GM19099 (cell line): ENCODE results near the gene RTTN.

ENCODE experiments used
- POLR2A ChIP-seq: IDR thresholded peaks from 3 replicates; pipeline ENCODE4 v1.6.1; 2011; ENCODE audit warnings: low read depth; ENCODE audit not compliant: insufficient read length; ENCODE audit errors: extremely low read depth

RTTN gene

GRCh38 chr18:70085641-70086040 lies 119.8 kb downstream of the RTTN start:
- no peak for TF ChIP-seq POLR2A

GRCh38 chr18:70082430-70082829 lies 123.1 kb downstream of the RTTN start:
- TF ChIP-seq POLR2A: no peak

DNA sequence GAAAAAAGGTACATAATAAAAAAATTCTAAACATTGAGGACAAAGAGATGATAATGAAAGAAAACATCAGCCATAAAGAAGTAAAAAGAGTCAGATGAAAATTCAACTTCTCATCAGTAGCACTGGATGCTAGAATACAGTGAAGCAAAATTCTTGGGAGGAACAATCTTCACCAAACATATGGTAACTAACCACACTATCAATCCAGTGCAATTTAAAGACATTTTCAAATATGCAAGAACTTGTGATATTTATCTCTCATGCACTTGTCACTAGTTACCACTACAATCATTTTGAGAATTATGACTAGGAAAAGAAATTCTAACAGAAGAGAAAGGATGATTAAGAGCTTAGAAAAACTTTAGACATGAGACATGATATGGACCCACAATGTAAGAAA lies 127.4 kb downstream of the RTTN start:
- TF ChIP-seq POLR2A: no peak

- no peak for TF ChIP-seq POLR2A
These were observed 129.6 kb downstream of the RTTN start for GRCh38 chr18:70075906-70076305.

- no peak for TF ChIP-seq POLR2A
These were observed 131.4 kb downstream of the RTTN start for GRCh38 chr18:70074116-70074515.

GRCh38 chr18:70073432-70073831 lies 132.1 kb downstream of the RTTN start:
- no peak for TF ChIP-seq POLR2A

- no peak for TF ChIP-seq POLR2A
These were observed 132.8 kb downstream of the RTTN start for GRCh38 chr18:70072678-70073077.

GRCh38 chr18:70069965-70070364 lies 135.5 kb downstream of the RTTN start:
- TF ChIP-seq POLR2A: no peak

GRCh38 chr18:70069382-70069781 lies 136.1 kb downstream of the RTTN start:
- no peak for TF ChIP-seq POLR2A

GRCh38 chr18:70068981-70069380 lies 136.5 kb downstream of the RTTN start:
- no peak for TF ChIP-seq POLR2A

GRCh38 chr18:70059684-70060083 lies 145.8 kb downstream of the RTTN start:
- TF ChIP-seq POLR2A: no peak

DNA sequence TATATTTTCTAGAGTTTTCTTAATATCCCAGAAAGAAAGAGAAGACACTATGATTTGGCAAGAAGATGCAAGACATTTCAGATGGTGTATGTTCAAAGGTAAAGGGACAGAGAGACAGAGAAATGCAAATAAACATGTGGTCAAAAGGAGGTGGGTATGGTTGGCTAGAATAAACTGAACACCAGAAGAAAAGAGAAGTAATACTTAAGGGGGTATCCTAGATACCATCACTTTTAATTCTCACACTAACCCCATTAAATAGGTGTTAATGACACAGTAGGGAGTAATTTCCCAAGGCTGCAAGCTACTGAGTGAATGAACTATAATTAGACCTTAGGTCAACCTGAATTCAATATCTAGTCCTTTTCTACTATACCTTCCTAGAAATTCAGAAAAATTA lies 146.6 kb downstream of the RTTN start:
- TF ChIP-seq POLR2A: no peak

DNA sequence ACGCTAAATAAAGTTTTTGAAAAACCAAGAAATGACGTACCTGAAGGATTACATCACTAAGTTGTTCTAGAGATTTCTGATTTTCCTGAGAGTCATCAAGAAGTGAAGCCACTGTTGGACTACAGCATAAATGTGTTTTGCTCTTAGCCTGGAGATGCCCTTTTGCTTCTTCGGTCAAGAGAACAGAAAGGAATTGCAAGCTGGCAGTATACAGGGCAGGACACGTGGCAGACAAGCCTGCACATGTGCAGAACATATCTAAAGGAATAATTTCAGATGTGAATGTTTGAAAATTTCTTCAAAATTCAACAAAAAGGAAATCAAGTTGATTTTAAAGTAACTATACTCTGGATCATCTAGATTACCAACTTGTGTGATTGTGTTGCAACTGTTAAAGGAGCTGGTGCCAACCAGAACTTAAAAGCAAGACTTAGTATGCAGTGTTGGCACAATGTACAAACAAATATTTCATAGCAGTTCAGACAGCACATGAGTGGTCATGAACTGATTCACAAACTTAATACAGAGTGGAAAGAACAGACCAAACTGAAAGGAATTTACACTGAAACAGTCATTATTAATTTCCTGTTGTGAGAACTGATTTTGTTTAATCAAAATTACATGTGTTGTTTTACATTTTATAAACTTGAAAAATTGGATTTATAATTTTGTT lies 157.4 kb downstream of the RTTN start:
- no peak for TF ChIP-seq POLR2A

GRCh38 chr18:70046796-70047195 lies 158.7 kb downstream of the RTTN start:
- TF ChIP-seq POLR2A: no peak

DNA sequence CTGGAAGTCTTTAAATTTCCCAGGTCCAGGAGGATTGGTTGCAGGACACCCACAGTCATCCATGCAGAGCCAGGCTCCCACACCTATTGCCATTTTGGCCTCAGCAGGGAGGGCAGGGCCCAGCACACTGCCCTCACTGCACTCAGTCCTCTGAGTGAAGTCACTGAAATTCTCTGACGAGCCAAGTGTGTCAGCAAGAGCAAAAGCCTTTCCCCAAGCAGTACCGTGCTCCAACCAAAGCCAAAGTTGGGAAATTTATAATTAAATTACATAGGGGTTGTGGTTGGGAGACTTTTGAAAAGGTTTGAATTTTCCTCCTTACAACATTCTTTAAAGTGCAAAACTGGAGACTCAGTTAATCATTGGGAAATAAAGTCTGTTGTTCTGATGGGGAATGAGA lies 159.3 kb downstream of the RTTN start:
- TF ChIP-seq POLR2A: no peak

GRCh38 chr18:70044632-70045031 lies 160.9 kb downstream of the RTTN start:
- TF ChIP-seq POLR2A: no peak

DNA sequence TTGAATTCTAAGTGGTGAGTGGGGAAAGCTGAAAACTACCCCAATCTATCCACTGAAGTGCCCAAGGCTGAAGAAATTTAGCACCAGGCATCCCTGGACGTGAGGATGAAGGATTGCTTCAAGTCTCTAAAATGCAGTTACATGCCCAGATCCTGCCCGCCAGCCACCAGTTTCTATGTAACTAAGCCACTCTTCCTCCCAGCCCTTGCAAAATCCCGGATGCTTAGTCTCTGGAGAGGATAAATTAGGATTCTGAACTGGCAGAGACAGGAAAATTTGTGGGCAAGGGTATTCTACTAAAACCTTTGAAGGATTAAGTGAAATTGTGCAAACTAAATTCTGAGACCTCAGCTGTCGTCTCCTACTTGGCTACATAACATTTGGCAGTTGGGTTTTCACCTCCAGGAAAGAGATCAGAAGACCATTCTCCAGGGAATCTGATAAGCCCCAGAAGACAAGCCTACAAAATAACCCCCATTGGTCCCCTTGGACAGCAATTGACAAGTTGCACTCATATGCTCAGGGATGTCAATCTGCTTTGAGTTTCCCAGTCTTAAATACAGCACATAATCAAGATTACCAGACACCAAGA lies 163.9 kb downstream of the RTTN start:
- TF ChIP-seq POLR2A: no peak
